NCI-H226 (cell line): ENCODE results near the gene FGF5.
"Not testable (repeated sequence)": the region's sequence is repeated elsewhere in the genome, so short reads cannot be mapped to it uniquely, and the experiment has no call there.

Source experiments
- DNase-seq: peaks from one replicate; pipeline ENCODE4 v3.0.0-alpha.2; 2015

The FGF5 gene

DNA sequence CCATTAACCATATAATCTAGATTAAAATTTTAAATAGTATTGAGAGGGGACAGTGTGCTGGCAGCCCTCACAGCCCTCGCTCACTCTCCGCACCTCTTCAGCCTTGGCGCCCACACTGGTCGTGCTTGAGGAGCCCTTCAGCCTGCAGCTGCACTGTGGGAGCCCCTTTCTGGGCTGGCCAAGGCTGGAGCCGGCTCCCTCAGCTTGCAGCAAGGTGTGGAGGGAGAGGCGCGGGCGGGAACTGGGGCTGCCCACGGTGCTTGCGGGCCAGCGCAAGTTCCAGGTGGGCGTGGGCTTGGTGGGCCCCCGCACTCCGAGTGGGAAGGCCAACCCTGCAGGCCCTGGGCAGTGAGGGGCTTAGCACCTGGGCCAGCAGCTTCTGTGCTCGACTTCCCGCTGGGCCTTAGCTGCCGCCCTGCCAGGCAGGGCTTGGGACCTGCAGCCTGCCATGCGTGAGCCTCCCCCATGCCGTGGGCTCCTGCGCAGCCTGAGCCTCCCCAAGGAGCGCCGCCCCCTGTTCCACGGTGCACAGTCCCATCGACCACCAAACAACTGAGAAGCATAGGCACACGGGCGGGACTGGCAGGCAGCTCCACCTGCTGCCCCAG is 36.3 kb downstream of the FGF5 start:
- DNase-seq, result no peak

DNA sequence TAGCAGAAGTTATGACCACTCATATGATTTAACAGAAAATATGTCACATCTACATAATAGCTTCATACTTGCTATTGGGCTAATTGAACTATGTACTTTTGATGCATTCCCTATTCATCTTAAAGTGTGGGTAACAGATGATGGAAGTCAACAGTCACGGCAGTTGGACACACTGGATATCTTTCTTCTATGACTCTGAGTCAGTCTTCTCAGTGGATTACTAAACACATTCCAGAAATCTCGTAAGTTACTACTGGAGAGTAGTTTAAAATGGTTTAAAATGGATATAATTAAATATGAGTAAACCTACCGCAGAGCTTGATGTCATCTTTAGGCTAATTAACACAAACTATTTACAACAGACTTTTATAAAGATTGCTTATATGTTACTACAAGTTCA is 39.0 kb downstream of the FGF5 start:
- peak; percentile 45 for DNase-seq

- peak; percentile 56 for DNase-seq
Measured at GRCh38 chr4:80306260-80306659, 39.8 kb downstream of the FGF5 start.

DNA sequence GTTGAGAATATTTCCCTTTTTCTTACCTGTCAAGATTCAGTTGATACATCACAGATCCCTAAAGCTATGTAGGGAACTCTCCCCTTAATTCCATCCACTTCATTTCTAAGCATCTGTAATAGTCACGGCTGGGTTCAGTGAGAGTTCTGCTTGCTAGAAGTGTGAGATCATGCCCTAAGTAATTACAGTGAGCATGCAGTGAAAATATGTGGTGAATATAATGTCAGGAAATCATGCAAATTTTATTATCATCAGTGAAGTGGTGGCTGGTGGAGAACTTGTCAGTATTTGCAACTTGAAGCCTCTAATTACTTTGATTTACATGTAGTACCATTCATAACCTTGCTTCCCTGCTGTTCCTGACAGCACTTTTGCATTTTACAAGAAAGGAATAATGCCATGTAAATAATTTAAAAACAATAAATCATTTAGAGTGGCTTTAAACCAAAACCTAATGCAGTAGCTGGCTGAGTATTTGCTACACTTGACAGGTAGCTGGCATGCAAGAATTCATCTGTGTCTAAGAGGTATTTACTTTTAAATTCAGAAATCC is 40.8 kb downstream of the FGF5 start:
- DNase-seq, result peak; percentile 76

- peak; percentile 86 for DNase-seq
Measured at GRCh38 chr4:80307774-80308465, 41.5 kb downstream of the FGF5 start.

GRCh38 chr4:80308466-80308822 is 42.0 kb downstream of the FGF5 start:
- no peak for DNase-seq

GRCh38 chr4:80309294-80310004 is 43.0 kb downstream of the FGF5 start:
- DNase-seq, result peak; percentile 85

DNA sequence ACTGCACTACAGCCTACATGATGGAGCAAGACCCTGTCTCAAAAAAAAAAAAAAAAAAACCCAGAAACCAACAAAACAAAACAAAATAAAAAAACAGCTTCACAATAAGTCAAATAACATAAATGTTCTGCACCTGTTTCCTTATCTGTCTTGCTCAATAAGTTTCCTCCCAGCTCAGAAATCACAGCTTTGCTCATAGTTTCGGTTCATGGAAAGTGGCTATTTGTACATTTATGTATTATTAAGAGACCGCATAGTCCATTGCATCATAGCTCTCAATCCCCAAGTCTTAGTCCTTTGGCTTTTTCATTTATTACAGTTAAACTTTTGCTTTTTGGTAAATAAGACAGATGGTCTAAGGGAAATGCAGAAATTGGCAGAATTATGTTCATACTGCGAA is 44.7 kb downstream of the FGF5 start:
- peak; percentile 9 for DNase-seq

DNA sequence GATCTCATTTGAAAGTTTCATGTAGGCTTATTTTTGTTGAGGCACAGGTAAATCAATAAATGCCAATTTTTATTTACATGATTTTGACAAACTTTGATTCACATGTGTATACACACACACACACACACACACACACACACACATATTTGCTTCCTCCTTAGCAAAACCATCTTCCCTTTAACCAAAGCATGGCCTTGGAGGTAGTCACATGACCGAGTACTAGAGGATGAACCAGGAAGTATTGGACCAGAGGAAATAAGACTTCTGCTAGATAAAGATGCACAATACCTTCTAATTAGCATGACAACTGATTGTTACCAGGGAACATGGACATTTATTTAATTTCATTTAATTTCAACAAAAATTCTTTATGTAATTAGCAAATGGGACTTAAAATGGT is 45.7 kb downstream of the FGF5 start:
- DNase-seq, result no peak

DNA sequence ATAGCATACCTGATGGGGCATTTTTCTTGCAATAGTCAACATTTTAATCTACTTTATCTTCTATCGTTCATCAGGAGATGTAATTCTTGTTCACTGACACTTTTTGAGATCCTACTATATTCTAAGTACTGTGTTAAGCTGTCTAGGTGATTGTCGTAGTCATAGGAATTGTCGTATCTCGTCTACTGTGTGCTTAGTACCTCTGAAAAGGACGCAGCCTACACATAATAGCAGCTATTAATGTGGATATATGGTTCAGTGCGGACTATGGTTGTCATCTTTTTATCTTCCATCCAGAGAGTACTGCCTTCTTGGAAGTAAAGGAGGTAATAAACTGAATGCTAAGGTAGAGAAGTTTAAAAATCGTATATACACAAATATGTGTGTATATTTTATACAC is 47.2 kb downstream of the FGF5 start:
- DNase-seq, result no peak

- not testable (repeated sequence) for DNase-seq
Measured at GRCh38 chr4:80315848-80316247, 49.4 kb downstream of the FGF5 start.

GRCh38 chr4:80321341-80321740 is 54.9 kb downstream of the FGF5 start:
- DNase-seq, result no peak

DNA sequence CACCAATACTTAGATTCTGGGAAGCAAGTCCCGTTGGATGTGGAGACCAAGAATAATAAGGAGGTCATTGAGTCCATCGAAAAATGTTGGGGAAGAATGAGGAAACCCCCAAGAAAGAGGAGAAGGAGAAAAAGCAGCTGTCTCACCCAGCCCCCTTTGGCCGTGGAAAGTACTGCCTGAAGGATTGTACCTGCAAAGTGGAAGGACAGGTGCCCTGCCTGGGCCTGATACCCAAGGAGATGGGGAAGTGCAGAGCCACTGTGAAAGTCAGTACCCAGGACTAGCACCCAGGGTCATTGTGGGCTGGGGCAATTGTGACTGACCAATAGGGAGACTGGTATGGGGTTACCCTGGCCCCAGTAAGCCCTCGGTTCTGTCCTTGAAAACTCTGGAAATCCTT is 55.3 kb downstream of the FGF5 start:
- DNase-seq, result no peak

GRCh38 chr4:80322716-80323115 is 56.3 kb downstream of the FGF5 start:
- DNase-seq, result peak; percentile 59

DNA sequence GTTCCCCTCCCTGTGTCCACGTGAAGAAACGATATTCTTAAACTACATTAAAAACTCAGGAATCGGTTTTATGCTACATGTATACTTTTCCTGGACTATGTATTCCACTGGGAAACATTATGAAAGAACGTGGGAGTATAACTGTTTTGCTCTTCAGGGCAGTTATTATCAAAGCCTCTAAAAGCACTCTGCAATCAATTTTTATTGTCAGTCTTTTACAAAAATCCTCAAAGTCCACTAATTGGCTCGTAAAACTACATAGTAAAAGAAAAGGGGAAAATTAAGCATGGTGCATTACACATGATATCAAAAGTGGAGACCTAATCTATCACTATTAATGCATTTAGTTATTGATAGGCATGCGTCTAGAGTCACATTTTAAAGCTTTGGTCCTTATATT is 57.7 kb downstream of the FGF5 start:
- no peak for DNase-seq

DNA sequence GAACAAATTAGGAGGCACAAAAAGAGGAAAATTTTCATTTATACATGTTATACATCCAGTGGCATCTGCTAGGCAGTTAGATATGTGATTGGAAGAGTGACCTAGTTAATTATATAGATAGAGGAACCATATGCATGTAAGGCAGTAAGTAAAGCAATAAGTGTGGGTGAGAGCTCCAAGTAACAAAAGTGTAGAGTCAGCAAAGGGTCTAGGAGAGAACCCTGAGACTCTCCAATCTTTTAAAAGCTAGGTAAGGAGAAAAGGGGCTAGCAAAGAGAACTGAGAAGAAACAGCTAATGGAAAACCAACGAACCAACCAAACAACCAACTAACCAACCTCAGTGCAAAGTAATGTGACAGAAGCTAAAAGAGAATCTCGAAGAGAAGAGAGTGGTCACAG is 65.2 kb downstream of the FGF5 start:
- DNase-seq, result no peak

- no peak for DNase-seq
Measured at GRCh38 chr4:80333121-80333520, 66.7 kb downstream of the FGF5 start.

DNA sequence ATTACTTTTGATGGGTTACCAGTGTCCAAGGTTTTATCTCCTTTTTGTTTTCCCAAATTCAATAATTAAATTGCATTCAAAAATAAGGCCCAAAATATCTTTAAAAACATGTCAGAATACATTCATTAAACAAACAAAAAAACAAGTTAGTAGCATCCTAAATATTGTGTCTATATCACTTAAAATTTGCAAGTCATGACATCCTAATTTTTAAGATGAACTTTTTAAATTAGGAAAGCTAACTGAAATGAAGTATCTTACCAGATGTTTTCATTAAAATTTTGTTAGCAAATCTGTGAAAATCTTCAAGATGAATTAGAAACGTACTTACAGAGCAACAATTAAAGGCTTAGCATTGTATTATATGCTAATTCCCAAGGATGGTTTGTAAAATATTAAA is 68.1 kb downstream of the FGF5 start:
- no peak for DNase-seq

- no peak for DNase-seq
Measured at GRCh38 chr4:80335226-80335553, 68.7 kb downstream of the FGF5 start.

DNA sequence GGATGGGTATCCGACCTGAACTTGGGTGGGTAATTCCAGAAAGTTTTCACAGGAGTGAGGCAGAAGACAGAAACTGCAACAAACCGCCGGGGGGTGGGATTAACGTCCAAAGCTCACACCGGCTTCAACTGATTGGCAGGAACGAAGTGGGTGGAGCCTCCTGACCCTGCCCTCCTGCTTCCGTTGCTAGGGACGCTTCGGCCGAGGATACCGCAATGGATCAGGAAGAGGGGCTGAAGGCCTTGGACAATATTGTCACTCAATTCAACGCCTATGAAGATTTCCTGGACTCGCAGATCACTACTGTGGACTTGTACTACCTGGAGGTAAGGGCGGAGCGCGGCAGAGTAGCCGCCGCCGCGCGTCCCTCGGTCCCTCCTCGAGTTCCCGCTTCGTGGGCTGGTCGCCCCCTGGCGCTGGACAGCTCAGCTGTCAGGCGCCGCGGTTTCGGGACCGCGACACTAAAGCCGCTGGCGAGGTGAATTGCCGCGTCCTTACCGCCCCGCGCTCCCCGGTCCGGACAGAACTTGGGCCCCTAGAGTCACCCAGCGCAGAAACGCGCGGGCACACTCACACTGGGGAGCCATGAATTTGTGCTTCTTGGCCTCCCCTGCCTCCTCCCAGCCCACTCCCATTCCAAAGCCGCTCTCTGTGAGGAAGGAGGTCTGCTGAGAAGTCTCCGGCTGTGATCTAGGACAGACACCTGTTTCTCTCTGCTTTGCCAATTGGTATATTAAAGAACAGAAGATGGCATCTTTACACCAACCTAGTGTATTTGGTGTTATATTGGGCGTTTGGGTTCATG is 69.3 kb downstream of the FGF5 start, which contains the start of gene CFAP299:
Gene CFAP299 (plus strand): TSS at position 177 of the 805 bp plus-strand sequence.
- peak; percentile 80 for DNase-seq

DNA sequence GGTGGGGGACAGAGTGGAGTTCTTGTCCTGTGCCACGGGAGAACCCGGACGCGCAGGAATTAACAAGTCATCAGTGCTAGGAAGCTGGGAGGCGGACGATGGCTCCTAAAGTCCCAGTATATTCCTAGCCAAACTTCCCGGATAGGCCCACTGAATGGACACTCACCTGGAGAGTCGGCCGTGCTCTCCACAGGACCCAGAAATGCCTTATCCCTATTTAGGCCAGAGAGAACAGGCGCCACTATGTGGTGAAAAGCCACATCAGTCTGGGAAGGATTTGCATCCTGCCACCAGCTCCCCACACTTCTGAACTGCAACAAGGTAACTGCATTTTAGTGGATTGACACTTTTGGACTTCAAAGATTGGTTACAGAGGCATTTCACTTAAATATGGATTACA is 70.1 kb downstream of the FGF5 start:
- DNase-seq, result peak; percentile 25

DNA sequence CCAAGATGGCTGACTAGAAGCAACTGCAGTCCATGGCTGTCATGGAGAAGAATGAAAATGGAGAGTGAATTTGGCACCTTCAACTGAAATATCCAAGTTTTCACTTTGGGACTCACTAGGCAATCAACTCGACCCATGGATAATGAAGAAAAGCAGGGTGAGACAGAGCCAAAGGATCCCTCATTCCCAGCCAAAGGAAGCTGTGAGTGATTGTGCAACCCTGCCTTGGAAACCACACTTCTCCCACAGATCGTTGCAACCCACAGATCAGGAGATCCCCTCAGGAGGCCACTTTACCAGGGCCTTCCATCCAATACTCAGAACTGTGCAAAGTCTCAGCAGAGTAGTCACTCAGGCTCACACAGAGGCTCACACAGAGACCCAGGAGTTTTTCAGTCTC is 73.6 kb downstream of the FGF5 start:
- DNase-seq, result peak; percentile 58
